H9 (cell line): Measurements from ENCODE around the gene ADAMTS15. TPM values are rescaled to one million over a fixed set of nuclear protein-coding genes. Genes with fewer than 3 reads are reported as not detected.

Experiments
- DNase-seq: peaks from one replicate; pipeline ENCODE4 v3.0.0-alpha.2; 2017
- H2AFZ ChIP-seq: one replicate; pipeline ENCODE4 v1.6.1; 2013; ENCODE audit warnings: mild to moderate bottlenecking, low read length, control low read depth, moderate library complexity
- H2AK5ac ChIP-seq: 2 replicates; pipeline ENCODE4 v1.6.1; 2013; ENCODE audit warnings: low read length, control low read depth, mixed read lengths; ENCODE audit not compliant: insufficient read length
- H2BK120ac ChIP-seq: one replicate; pipeline ENCODE4 v1.6.1; 2013; ENCODE audit warnings: low read depth, mild to moderate bottlenecking, low read length, control low read depth, inconsistent platforms; ENCODE audit not compliant: poor library complexity, severe bottlenecking
- H2BK12ac ChIP-seq: 2 replicates; pipeline ENCODE4 v1.6.1; 2013; ENCODE audit warnings: low read length, control low read depth, mixed read lengths, low read depth; ENCODE audit not compliant: insufficient read length
- H2BK15ac ChIP-seq: 2 replicates; pipeline ENCODE4 v1.6.1; 2013; ENCODE audit warnings: low read depth, low read length, control low read depth
- H2BK20ac ChIP-seq: one replicate; pipeline ENCODE4 v1.6.1; 2013; ENCODE audit warnings: low read depth, mild to moderate bottlenecking, low read length, control low read depth, inconsistent platforms; ENCODE audit not compliant: poor library complexity, severe bottlenecking
- H2BK5ac ChIP-seq: 2 replicates; pipeline ENCODE4 v1.6.1; 2013; ENCODE audit warnings: low read length, control low read depth, mixed read lengths; ENCODE audit not compliant: insufficient read length
- H3K14ac ChIP-seq: 2 replicates; pipeline ENCODE4 v1.6.1; 2013; ENCODE audit warnings: low read length, control low read depth; ENCODE audit not compliant: insufficient read depth
- H3K18ac ChIP-seq: 2 replicates; pipeline ENCODE4 v1.6.1; 2013; ENCODE audit warnings: low read depth, mild to moderate bottlenecking, mixed read lengths, low read length, control low read depth; ENCODE audit not compliant: insufficient read length
- H3K23ac ChIP-seq: 2 replicates; pipeline ENCODE4 v1.6.1; 2013; ENCODE audit warnings: low read length, control low read depth, mixed read lengths, low read depth; ENCODE audit not compliant: insufficient read length
- H3K23me2 ChIP-seq: 2 replicates; pipeline ENCODE4 v1.6.1; 2013; ENCODE audit warnings: low read depth, mild to moderate bottlenecking, mixed read lengths, low read length, control low read depth; ENCODE audit not compliant: insufficient read length, poor library complexity, severe bottlenecking
- H3K27ac ChIP-seq: 2 replicates; pipeline ENCODE4 v1.5.1; 2013; ENCODE audit warnings: low read length, control low read depth, mixed read lengths, low read depth; ENCODE audit not compliant: insufficient read length
- H3K27me3 ChIP-seq: 2 replicates; pipeline ENCODE4 v1.6.1; 2013; ENCODE audit warnings: low read length, control low read depth, inconsistent platforms; ENCODE audit not compliant: insufficient read depth
- H3K4ac ChIP-seq: 2 replicates; pipeline ENCODE4 v1.6.1; 2013; ENCODE audit warnings: low read depth, mild to moderate bottlenecking, control low read depth, inconsistent platforms, low read length, moderate library complexity
- H3K4me1 ChIP-seq: 2 replicates; pipeline ENCODE4 v1.6.1; 2013; ENCODE audit warnings: low read length, control low read depth, inconsistent platforms; ENCODE audit not compliant: insufficient read depth
- H3K4me2 ChIP-seq: 2 replicates; pipeline ENCODE4 v1.6.1; 2013; ENCODE audit warnings: low read length, control low read depth, mixed read lengths; ENCODE audit not compliant: insufficient read length, insufficient read depth
- H3K56ac ChIP-seq: 2 replicates; pipeline ENCODE4 v1.6.1; 2013; ENCODE audit warnings: low read depth, mild to moderate bottlenecking, mixed read lengths, low read length, control low read depth; ENCODE audit not compliant: insufficient read length
- H3K79me1 ChIP-seq: 2 replicates; pipeline ENCODE4 v1.6.1; 2013; ENCODE audit warnings: low read depth, mild to moderate bottlenecking, moderate library complexity, low read length, control low read depth, inconsistent platforms; ENCODE audit not compliant: insufficient read depth, poor library complexity, severe bottlenecking
- H3K79me2 ChIP-seq: 2 replicates; pipeline ENCODE4 v1.6.1; 2013; ENCODE audit warnings: low read length, control low read depth, inconsistent platforms; ENCODE audit not compliant: insufficient read depth
- H3K9ac ChIP-seq: 2 replicates; pipeline ENCODE4 v1.6.1; 2013; ENCODE audit warnings: low read length, control low read depth, mixed read lengths; ENCODE audit not compliant: insufficient read length; ENCODE audit errors: extremely low read depth
- H3K9me3 ChIP-seq: one replicate; pipeline ENCODE4 v1.6.1; 2013; ENCODE audit warnings: low read depth, low read length, inconsistent platforms; ENCODE audit not compliant: control insufficient read depth
- H3T11ph ChIP-seq: one replicate; pipeline ENCODE4 v1.6.1; 2013; ENCODE audit warnings: mild to moderate bottlenecking, low read length, control low read depth, inconsistent platforms
- H4K20me1 ChIP-seq: one replicate; pipeline ENCODE4 v1.6.1; 2013; ENCODE audit not compliant: control insufficient read depth, insufficient read length, insufficient read depth
- H4K5ac ChIP-seq: 2 replicates; pipeline ENCODE4 v1.6.1; 2013; ENCODE audit warnings: low read depth, mild to moderate bottlenecking, mixed read lengths, low read length, control low read depth; ENCODE audit not compliant: insufficient read length
- H4K8ac ChIP-seq: replicated peaks from 2 replicates; pipeline ENCODE4 v1.6.1; 2013; ENCODE audit warnings: low read length, control low read depth, mixed read lengths, low read depth; ENCODE audit not compliant: insufficient read length
- H4K91ac ChIP-seq: 2 replicates; pipeline ENCODE4 v1.6.1; 2013; ENCODE audit warnings: low read depth, mild to moderate bottlenecking, moderate library complexity, mixed read lengths, low read length, control low read depth; ENCODE audit not compliant: insufficient read length
- H3K27ac Mint-ChIP-seq, 3 experiments: 2 replicates in 2 of 3; 3 replicates in 1 of 3; pipeline ENCODE4 v1.8.0; 2020 to 2021; ENCODE audit warnings: mixed read lengths in 3 of 3, mild to moderate bottlenecking in 1 of 3, moderate library complexity in 1 of 3
- H3K27me3 Mint-ChIP-seq: 2 replicates; pipeline ENCODE4 v1.8.0; 2021; ENCODE audit warnings: low read depth, mild to moderate bottlenecking, moderate library complexity, mixed read lengths
- H3K36me3 Mint-ChIP-seq, 3 experiments: 2 replicates in 2 of 3; 3 replicates in 1 of 3; pipeline ENCODE4 v1.8.0; 2020 to 2021; ENCODE audit warnings: low read depth in 3 of 3, mixed read lengths in 3 of 3; ENCODE audit not compliant: insufficient read depth in 1 of 3
- H3K4me1 Mint-ChIP-seq, 2 experiments: 2 replicates each; pipeline ENCODE4 v1.8.0; 2020; ENCODE audit warnings: mixed read lengths in 2 of 2
- H3K4me3 Mint-ChIP-seq, 2 experiments: 2 replicates in 1 of 2; 3 replicates in 1 of 2; pipeline ENCODE4 v1.8.0; 2020 to 2021; ENCODE audit warnings: mild to moderate bottlenecking in 2 of 2, mixed read lengths in 2 of 2, moderate library complexity in 1 of 2
- H3K9me3 Mint-ChIP-seq, 2 experiments: 2 replicates in 1 of 2; 3 replicates in 1 of 2; pipeline ENCODE4 v1.8.0; 2020; ENCODE audit warnings: mild to moderate bottlenecking in 2 of 2, mixed read lengths in 2 of 2, moderate library complexity in 1 of 2
- WGBS: extraction: QIAGEN DNeasy Blood & Tissue Kit; methylation state at CpG from one replicate; pipeline ENCODE4 v1.1.7; 2013; ENCODE audit warnings: missing lambda C conversion rate, low lambda C conversion rate, mixed read lengths; ENCODE audit not compliant: insufficient read length; ENCODE audit errors: extremely low coverage; 5-methylcytosine and 5-hydroxymethylcytosine counted together
- total RNA-seq: library from RNA; stranded (reverse); gene quantifications from 2 replicates; pipeline ENCODE4 v1.2.1, GENCODE V29; 2021
- TF ChIP-seq, protein P1 (sequence below): fragments of 200-600 bp; sonication (generic); conservative IDR thresholded peaks from 3 replicates; pipeline ENCODE4 v1.8.0; 2021; ENCODE audit warnings: antibody characterized with exemption, mild to moderate bottlenecking

Gene ADAMTS15
- total RNA-seq, 1 experiment from 2014 or later, result 1.3 TPM

DNA sequence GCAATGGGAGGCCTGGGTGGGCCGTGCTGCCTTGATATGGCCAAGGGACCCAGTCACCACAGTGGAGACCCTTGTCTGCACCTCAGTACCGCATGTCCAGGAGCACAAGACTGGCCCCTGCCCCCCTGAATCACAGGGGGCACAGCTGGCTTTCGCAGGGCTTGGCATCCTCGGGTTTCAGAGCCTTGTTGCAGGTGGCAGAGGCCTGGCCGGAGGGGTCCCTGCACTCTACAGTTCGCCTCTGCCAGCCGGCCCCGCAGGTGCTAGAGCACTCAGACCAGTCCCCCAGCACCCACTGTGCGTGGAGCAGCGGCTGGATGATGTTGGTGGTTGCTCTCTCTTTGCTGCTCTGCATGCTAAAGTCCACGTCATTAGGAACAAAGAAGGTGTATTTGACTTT lies 43.0 kb upstream of the ADAMTS15 start:
- Histone ChIP-seq H3T11ph (no peak overlapping the region), H3K79me2 (no peaks in the 10 kb centered on the region), H3K4me2 (no peak overlapping the region), H3K27ac (no peak overlapping the region), H3K27me3 (no peaks in the 10 kb centered on the region), H4K5ac (no peak overlapping the region), H2BK12ac (peak overlapping the region; percentile 53), H3K9me3 (no peaks in the 10 kb centered on the region), H2BK5ac (no peak overlapping the region), H3K14ac (no peak overlapping the region; the same call in 1 of the 2 replicates), H3K79me1 (no peaks in the 10 kb centered on the region), H3K9ac (no peak overlapping the region), H2AFZ (no peak overlapping the region), H4K20me1 (no peaks in the 10 kb centered on the region), H3K18ac (no peak overlapping the region), H3K4me1 (peaks cover 13% of the 10 kb centered on the region; the same call in 1 of the 2 replicates), H4K8ac (no peak overlapping the region), H2BK120ac (no peak overlapping the region), H2AK5ac (no peak overlapping the region), H3K56ac (no peak overlapping the region), H2BK20ac (no peak overlapping the region), H2BK15ac (no peak overlapping the region), H3K23ac (no peak overlapping the region), H3K23me2 (no peaks in the 10 kb centered on the region), H4K91ac (peak overlapping the region; percentile 82), H3K4ac (no peak overlapping the region; the same call in 1 of the 2 replicates)
- Mint-ChIP-seq H3K27me3 (peaks cover 33% of the 10 kb centered on the region), H3K4me1 (peaks cover 57 to 72% of the 10 kb centered on the region in 2 experiments), H3K36me3 (peaks cover 3 to 13% (median 4%) of the 10 kb centered on the region in 3 experiments; a peak in 3 of 7 replicates), H3K27ac (peak overlapping the region in 1 of 3 experiments; percentile 96; a peak in 3 of 7 replicates), H3K4me3 (no peak overlapping the region), H3K9me3 (no peaks in the 10 kb centered on the region)
- TF ChIP-seq, protein P1, sequence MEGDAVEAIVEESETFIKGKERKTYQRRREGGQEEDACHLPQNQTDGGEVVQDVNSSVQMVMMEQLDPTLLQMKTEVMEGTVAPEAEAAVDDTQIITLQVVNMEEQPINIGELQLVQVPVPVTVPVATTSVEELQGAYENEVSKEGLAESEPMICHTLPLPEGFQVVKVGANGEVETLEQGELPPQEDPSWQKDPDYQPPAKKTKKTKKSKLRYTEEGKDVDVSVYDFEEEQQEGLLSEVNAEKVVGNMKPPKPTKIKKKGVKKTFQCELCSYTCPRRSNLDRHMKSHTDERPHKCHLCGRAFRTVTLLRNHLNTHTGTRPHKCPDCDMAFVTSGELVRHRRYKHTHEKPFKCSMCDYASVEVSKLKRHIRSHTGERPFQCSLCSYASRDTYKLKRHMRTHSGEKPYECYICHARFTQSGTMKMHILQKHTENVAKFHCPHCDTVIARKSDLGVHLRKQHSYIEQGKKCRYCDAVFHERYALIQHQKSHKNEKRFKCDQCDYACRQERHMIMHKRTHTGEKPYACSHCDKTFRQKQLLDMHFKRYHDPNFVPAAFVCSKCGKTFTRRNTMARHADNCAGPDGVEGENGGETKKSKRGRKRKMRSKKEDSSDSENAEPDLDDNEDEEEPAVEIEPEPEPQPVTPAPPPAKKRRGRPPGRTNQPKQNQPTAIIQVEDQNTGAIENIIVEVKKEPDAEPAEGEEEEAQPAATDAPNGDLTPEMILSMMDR, result no peak
- no peak for DNase-seq
- WGBS, result no CpG with 5 or more reads among the region's 11 CpGs
